Measurements from ENCODE around the gene FAM118B.

- TF ChIP-seq POLR2A (IDR thresholded peaks at IDR 0.05) (no peak), CTCF (IDR thresholded peaks at IDR 0.05) (no peak), POLR2AphosphoS5 (IDR thresholded peaks at IDR 0.05) (no peak), EP300 (IDR thresholded peaks at IDR 0.05) (no peak)
Measured at GRCh38 chr11:126214441-126214840, 2.9 kb downstream of the FAM118B start.
